Effector memory CD4-positive, alpha-beta T cell (primary cell): ENCODE data around the gene CAPS2.

Experiments used
- DNase-seq, 3 donors: peaks; one replicate each; pipeline ENCODE4 v3.0.0-alpha.2; 2020
- H3K27ac ChIP-seq: 2 replicates; pipeline ENCODE4 v1.7.0; 2013; ENCODE audit warnings: mild to moderate bottlenecking, low read length, moderate library complexity; ENCODE audit not compliant: insufficient read depth, poor library complexity, severe bottlenecking
- H3K27me3 ChIP-seq: replicated peaks from 2 replicates; pipeline ENCODE4 v1.7.0; 2013; ENCODE audit warnings: mild to moderate bottlenecking, low read length; ENCODE audit not compliant: insufficient read depth, control insufficient read depth, poor library complexity, severe bottlenecking
- H3K36me3 ChIP-seq: 2 replicates; pipeline ENCODE4 v1.7.0; 2013; ENCODE audit warnings: mild to moderate bottlenecking, low read length, moderate library complexity; ENCODE audit not compliant: control insufficient read depth, insufficient read depth
- H3K4me1 ChIP-seq: 2 replicates; pipeline ENCODE4 v1.7.0; 2013; ENCODE audit warnings: low read length, mild to moderate bottlenecking; ENCODE audit not compliant: control insufficient read depth, insufficient read depth, poor library complexity, severe bottlenecking
- H3K4me3 ChIP-seq: 2 replicates; pipeline ENCODE4 v1.7.0; 2013; ENCODE audit warnings: low read length, low read depth, mild to moderate bottlenecking; ENCODE audit not compliant: insufficient read depth, poor library complexity, severe bottlenecking
- H3K9me3 ChIP-seq: 2 replicates; pipeline ENCODE4 v1.7.0; 2013; ENCODE audit warnings: mild to moderate bottlenecking, low read length, moderate library complexity; ENCODE audit not compliant: control insufficient read depth
- total RNA-seq, 3 donors: gene quantifications; one replicate each; lab custom pipeline; 2026; lab: John Stamatoyannopoulos, UW

The CAPS2 gene
- total RNA-seq, result 1.0 to 3.3 (median 2.7) reads per million in 3 donors

DNA sequence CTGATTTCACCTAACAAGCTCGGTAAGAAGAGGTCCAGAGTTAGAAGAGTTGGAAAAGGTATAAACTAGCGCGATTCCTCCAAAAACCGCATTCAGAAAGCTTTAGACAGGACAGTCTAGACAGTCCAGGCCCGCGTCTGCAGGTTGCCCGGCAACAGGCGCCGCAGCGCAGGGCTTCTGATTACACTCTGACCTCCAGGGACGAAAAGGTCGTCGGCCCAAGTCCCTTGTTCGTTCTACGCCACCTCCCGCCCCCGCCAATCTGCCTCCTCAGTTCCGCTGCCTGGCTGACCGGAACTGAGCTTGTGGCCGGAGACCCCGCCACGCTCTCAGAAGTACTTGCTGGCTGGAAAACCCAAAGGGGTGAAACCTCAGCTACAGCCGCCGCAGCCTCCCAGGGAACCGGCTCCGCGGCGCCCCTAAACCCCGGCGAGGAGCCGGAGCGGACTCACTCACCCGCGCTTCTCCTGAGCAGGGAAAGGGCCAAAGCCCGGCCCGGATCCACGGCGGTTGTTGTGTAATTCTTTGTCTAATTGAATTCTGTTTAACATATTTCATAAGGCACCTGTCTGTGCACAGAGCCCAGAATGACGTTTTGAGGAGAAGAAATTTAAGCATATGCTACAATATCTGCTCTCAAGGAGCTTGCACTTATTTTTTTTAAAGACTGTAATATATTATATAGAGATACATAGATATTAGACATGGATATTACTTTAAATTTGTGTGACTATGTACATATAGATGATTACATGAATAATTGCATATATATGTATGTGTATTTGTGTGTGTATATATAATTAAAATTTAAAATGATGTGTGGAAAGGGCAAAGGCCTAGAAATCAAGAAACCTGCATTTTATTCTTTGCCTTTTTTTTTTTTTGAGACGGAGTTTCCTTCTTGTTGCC lies at the start of gene CAPS2:
CAPS2 (minus strand) TSS at position 407 of the 909 bp plus-strand sequence. CDS start 3,826 bp downstream, outside the sequence.
- Histone ChIP-seq H3K4me1 (peaks cover 4% of the 10 kb centered on the region), H3K27ac (no peak within 1 kb of the TSS), H3K4me3 (peak within 1 kb of the TSS; percentile 54), H3K36me3 (no peaks in the 10 kb centered on the region), H3K27me3 (no peaks in the 10 kb centered on the region), H3K9me3 (no peaks in the 10 kb centered on the region)
- peak; percentile 35 to 51 (median 51) for DNase-seq

DNA sequence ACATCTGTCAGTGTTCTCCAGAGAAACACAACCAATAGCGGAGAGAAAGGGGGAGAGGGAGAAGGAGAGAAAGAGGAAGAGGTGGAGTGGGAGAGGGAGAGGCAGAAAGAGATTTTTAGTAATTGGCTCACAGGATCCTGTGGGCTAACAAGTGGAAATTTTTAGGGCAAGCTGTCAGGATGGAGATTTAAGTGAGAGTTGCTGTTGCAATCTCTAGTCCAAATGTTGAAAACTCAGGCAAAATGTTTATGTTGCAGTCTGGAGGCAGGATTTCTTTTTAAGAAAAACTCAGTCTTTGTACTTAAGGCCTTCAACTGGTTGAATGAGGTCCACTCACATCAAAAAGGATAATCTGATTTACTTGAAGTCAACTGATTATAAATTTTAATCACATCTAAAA lies 48.2 kb upstream of the CAPS2 start:
- no peak for DNase-seq
- H3K27ac ChIP-seq, result no peak overlapping the region

DNA sequence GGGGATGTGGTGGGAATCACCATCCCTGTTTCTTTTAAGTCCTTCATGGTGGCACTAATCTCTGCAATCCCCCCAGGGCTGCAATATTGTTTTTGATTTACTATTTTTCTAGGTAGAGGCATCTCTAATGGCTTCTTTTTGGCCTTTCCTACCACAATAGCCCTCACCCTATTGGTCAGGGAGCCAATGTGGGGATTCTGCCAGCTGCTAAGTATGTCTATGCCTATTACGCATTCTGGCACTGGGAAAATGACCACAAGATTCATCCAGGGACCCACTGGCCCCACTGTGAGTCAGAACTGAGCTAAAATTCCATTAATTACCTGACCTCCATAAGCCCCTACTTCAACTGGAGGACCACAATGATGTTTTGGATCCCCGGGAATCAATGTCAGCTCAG lies 44.8 kb upstream of the CAPS2 start:
- H3K4me1 ChIP-seq, result no peaks in the 10 kb centered on the region
- no peaks in the 10 kb centered on the region for H3K27me3 ChIP-seq
- no peak overlapping the region for H3K27ac ChIP-seq
- H3K4me3 ChIP-seq, result no peak overlapping the region
- DNase-seq, result no peak
- H3K9me3 ChIP-seq, result no peaks in the 10 kb centered on the region
- no peaks in the 10 kb centered on the region for H3K36me3 ChIP-seq

More for the DNA sequence above, 48.2 kb upstream of the CAPS2 start:
- Histone ChIP-seq H3K4me3 (no peak overlapping the region), H3K9me3 (no peaks in the 10 kb centered on the region), H3K27me3 (no peaks in the 10 kb centered on the region), H3K4me1 (no peaks in the 10 kb centered on the region), H3K36me3 (no peaks in the 10 kb centered on the region)

GRCh38 chr12:75366629-75367028 lies 36.5 kb upstream of the CAPS2 start:
- H3K27ac ChIP-seq, result no peak overlapping the region
- H3K36me3 ChIP-seq, result no peaks in the 10 kb centered on the region
- no peak overlapping the region for H3K4me3 ChIP-seq
- no peak for DNase-seq
- H3K9me3 ChIP-seq, result no peaks in the 10 kb centered on the region
- H3K27me3 ChIP-seq, result no peaks in the 10 kb centered on the region
- no peaks in the 10 kb centered on the region for H3K4me1 ChIP-seq

DNA sequence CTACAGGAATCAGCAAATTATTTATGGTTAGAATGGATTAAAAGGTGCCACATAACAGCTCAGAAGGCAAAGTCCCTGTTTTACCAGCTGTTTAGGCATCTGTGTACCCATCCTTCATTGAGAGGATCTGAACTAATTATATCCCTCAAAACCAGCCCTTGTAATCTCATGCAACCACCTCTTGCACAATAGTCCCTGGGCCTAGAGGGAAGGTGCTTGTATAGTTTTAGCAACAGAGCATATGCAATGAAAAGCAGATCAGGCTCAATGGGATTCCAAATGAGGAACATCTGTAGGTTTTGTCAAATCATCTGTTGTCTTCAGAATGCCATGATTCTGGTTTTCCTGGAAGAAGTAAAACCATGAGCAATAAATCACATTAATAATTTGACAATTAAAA lies 34.8 kb upstream of the CAPS2 start:
- H3K4me3 ChIP-seq, result no peak overlapping the region
- no peaks in the 10 kb centered on the region for H3K27me3 ChIP-seq
- H3K27ac ChIP-seq, result no peak overlapping the region
- no peaks in the 10 kb centered on the region for H3K36me3 ChIP-seq
- no peaks in the 10 kb centered on the region for H3K4me1 ChIP-seq
- no peaks in the 10 kb centered on the region for H3K9me3 ChIP-seq
- DNase-seq, result no peak

DNA sequence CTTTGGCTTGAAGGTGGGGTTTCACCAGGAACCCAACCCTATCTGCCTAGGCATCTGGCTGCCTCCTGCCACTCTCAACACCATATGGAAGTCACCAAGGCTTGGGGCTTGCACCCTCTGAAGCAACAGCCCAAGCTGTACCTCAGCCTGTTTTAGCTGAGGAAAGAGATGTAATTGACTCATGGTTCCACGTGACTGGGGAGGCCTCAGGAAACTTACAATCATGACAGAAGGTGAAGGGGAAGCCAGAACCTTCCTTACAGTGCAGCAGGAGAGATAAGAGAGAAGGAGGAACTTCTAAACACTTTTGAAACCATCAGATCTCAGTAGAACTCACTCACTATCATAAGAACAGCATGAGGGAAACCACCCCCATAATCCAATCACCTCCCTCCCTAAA lies 31.3 kb upstream of the CAPS2 start:
- no peak overlapping the region for H3K4me3 ChIP-seq
- no peaks in the 10 kb centered on the region for H3K27me3 ChIP-seq
- DNase-seq, result no peak
- no peaks in the 10 kb centered on the region for H3K4me1 ChIP-seq
- H3K36me3 ChIP-seq, result no peaks in the 10 kb centered on the region
- H3K27ac ChIP-seq, result no peak overlapping the region
- no peaks in the 10 kb centered on the region for H3K9me3 ChIP-seq

DNA sequence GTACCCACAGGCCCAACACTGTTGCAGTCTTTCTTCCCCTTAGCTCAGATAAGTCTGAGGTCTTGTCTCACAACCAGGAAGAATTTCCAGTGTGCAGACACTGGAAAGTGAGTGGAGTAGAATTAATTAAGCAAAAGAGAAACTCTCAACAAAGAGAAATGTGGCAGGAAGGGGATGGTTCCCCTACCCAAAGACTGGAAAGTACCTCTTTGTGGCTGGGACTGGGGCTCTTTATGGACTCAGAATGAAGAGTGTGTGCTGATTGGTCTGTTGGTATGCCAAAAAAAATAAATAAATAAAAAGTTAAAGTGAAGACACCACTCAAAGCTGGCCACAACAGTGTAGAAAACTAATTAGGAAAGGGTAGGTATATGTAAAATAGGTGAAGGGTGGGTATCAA lies 30.8 kb upstream of the CAPS2 start:
- H3K9me3 ChIP-seq, result no peaks in the 10 kb centered on the region
- H3K4me3 ChIP-seq, result no peak overlapping the region
- no peaks in the 10 kb centered on the region for H3K4me1 ChIP-seq
- no peaks in the 10 kb centered on the region for H3K36me3 ChIP-seq
- no peak overlapping the region for H3K27ac ChIP-seq
- no peak for DNase-seq
- H3K27me3 ChIP-seq, result no peaks in the 10 kb centered on the region

- Histone ChIP-seq H3K27ac (no peak overlapping the region), H3K4me1 (no peaks in the 10 kb centered on the region), H3K9me3 (no peaks in the 10 kb centered on the region), H3K4me3 (no peak overlapping the region), H3K36me3 (no peaks in the 10 kb centered on the region), H3K27me3 (no peaks in the 10 kb centered on the region)
- no peak for DNase-seq
Measured at GRCh38 chr12:75354011-75354410, 23.9 kb upstream of the CAPS2 start.

GRCh38 chr12:75350413-75350812 lies 20.3 kb upstream of the CAPS2 start:
- H3K36me3 ChIP-seq, result no peaks in the 10 kb centered on the region
- DNase-seq, result no peak
- H3K27me3 ChIP-seq, result no peaks in the 10 kb centered on the region
- no peak overlapping the region for H3K27ac ChIP-seq
- no peaks in the 10 kb centered on the region for H3K9me3 ChIP-seq
- H3K4me3 ChIP-seq, result no peak overlapping the region
- no peaks in the 10 kb centered on the region for H3K4me1 ChIP-seq

DNA sequence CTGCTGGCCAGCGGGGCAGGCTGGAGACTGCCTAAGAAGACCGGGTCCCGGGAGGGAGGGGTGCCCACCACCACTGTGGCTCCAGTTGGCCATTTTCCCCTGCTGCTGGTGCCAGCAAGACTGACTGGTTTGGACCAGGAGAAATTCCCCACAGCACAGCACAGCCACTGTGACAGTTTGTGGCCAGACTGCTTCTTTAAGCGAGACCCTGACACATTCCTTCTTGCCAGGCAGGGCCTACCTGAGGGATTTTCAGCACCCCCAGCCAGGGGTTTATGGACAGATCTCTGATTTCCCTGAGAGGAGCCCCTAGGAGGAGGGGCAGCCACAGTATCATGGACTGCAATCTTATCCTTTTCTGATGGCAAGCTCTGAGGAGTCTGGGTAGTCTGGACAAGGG lies 19.8 kb upstream of the CAPS2 start:
- no peaks in the 10 kb centered on the region for H3K9me3 ChIP-seq
- no peak for DNase-seq
- H3K27me3 ChIP-seq, result no peaks in the 10 kb centered on the region
- H3K4me3 ChIP-seq, result no peak overlapping the region
- H3K27ac ChIP-seq, result no peak overlapping the region
- no peaks in the 10 kb centered on the region for H3K4me1 ChIP-seq
- no peaks in the 10 kb centered on the region for H3K36me3 ChIP-seq
